HG03025 (cell line): Measurements from ENCODE around the gene KASH5.
A peak's percentile ranks its signal among the peaks of the same experiment; 100 is the strongest.
"Not testable (repeated sequence)": the region's sequence is repeated elsewhere in the genome, so short reads cannot be mapped to it uniquely, and the experiment has no call there.

ENCODE experiments used
- ATAC-seq: cut with Tn5 transposase; IDR thresholded peaks from one replicate; pipeline ENCODE4 v1.9.1; 2021; ENCODE audit warnings: mild to moderate bottlenecking, moderate library complexity; ENCODE audit not compliant: unreplicated experiment, low FRiP score

Gene KASH5

GRCh38 chr19:49433240-49433901 is 45.3 kb downstream of the KASH5 start:
- ATAC-seq: no peak

GRCh38 chr19:49434907-49435583 is 47.0 kb downstream of the KASH5 start:
- ATAC-seq: no peak

DNA sequence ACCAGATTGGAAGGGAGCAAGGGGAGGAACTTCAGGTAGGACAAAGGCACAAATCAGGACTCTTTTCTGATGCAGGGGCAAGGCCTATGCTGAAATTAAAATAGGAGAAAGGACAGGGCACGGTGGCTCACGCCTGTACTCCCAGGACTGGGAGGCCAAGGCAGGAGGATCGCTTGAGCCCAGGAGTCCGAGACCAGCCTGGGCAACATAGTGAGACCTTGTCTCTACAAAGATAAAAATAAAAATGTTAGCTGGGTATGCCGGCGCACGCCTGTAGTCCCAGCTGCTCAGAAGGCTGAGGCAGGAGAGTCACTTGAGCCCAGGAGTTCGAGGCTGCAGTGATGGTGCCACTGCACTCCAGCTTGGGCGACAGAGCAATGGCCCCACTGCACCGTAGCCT is 47.6 kb downstream of the KASH5 start:
- no peak for ATAC-seq

- no peak for ATAC-seq
Observed at GRCh38 chr19:49436381-49437017, 48.5 kb downstream of the KASH5 start.

GRCh38 chr19:49437231-49437630 is 49.2 kb downstream of the KASH5 start:
- no peak for ATAC-seq

GRCh38 chr19:49438261-49438660 is 50.2 kb downstream of the KASH5 start:
- no peak for ATAC-seq

- no peak for ATAC-seq
Observed at GRCh38 chr19:49439836-49440235, 51.8 kb downstream of the KASH5 start.

DNA sequence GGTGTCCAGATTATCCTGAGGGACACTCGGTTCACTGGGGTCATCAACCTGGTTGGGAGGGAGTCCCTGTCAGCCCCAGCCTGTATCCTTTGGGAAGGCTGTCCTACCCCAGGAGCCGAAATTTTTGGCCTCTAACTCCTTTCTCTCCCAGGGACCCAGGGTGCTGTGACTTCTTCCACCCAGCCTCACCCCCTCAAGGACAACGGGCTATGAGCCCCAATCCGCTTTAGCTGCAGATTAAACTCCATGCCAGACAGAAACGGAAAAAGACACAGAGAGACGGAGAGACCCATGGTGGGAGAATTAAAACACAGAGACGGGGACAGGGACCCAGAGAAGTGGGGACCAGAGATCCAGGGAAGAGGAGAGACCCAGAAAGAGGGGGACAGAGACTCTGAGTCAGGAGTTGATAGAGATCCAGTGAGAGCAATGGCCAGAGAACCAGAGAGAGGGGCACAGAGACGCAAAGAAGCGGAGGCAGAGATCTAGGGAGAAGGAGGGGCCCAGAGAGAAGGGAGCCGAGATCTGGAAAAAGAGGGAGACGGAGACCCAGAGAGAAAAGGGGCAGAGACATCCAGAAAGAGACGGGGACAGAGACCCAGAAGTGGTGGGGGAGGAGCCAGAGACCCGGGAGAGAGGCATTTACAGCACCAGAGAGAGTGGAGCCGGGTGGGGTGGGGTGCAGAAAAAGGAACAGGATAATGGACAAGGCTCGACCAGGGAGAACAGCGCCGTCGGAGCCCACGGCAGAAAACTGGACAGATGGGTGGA is 52.6 kb downstream of the KASH5 start:
- ATAC-seq: no peak

GRCh38 chr19:49441210-49441959 is 53.3 kb downstream of the KASH5 start, which contains the start of gene SLC17A7:
Gene SLC17A7 (minus strand): TSS chr19:49441527. CDS start chr19:49441379, 148 bp downstream.
- no peak for ATAC-seq

DNA sequence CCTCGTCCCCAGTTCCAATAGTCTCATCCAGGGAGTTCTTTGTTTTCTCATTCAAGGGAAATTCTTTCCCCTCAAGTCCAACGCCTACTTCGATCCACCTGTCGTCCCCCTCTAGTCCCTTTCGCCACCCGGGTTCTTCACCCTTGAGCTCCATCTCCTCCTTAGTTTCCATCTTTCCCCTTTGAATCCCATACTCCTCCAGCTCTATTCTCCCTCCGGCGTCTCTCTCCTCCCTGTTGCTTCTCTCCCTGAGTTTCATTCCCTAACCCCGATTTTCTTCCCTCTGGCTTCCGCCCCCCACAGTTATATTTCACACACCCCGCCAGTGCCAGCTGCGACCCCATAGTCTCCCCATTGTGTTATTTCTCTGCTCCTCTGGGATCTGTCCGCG is 53.9 kb downstream of the KASH5 start:
- no peak for ATAC-seq

DNA sequence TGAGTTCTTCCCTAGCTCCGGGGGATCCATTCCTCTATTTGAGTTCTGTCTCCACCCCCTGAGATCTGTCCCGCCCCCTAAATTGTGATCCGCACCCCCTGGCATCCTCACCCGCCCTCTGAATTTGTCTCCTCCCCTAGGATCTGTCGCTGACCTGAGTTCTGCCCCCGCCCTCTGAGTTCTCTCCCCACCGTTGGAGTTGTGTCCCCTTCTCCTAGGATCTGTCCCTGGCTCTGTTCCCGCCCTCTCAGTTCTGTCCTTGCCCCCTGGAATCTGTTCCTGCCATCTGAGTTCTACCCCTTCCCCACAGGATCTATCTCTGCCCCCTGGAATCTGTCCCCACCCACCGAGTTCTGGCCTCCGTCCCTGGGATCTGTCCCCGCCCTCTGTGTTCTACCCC is 54.3 kb downstream of the KASH5 start:
- ATAC-seq: no peak

DNA sequence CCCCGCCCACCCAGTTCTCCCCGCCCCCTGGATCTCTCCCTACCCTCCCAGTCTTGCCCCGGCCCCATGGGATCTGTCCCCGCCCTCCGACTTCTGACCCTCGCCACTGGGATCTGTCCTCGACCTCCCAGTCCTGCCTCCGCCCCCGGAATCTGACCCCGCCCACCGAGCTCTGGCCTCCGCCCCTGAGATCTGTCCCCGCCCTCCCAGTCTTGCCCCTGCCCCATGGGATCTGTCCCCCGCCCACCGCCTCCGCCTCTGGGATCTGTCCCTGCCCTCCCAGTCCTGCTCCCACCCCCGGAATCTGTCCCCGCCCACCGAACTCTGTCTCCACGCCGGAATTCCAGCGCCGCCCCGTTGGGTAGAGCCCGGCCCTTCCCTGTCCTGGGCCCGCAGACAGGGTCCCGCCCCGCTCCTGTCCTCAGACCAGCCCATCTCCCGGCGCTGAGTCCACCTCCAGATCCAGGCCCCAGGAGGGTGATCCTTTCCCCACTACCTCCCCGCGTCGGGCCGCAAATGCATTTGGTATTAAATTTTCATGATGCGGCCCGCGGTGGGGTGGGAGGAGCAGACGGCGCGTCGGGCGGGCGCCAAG is 54.8 kb downstream of the KASH5 start:
- peak; percentile 11 for ATAC-seq

- peak; percentile 73 for ATAC-seq
Observed at GRCh38 chr19:49443366-49444099, 55.5 kb downstream of the KASH5 start.

- ATAC-seq: not testable (repeated sequence)
Observed at GRCh38 chr19:49444100-49444700, 56.2 kb downstream of the KASH5 start.

DNA sequence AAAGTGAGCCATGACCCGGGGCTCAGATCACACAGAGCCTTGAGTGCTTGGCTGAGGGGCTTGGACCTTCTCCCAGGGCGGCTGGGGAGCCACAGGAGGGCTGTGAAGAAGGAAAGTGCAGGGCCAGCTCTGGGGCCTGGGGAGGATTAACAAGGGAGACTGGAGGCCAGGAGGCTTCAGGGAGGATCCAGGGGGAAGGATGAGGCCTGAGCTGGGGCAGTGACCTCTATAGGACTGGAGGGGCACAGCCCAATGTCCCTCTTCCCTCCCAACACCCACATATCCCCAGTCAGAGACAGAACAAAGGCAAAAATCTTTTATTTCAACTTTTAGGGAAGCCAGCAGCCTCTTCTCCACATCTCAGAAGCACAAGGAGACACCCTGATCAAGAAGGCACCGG is 57.9 kb downstream of the KASH5 start:
- ATAC-seq: no peak

DNA sequence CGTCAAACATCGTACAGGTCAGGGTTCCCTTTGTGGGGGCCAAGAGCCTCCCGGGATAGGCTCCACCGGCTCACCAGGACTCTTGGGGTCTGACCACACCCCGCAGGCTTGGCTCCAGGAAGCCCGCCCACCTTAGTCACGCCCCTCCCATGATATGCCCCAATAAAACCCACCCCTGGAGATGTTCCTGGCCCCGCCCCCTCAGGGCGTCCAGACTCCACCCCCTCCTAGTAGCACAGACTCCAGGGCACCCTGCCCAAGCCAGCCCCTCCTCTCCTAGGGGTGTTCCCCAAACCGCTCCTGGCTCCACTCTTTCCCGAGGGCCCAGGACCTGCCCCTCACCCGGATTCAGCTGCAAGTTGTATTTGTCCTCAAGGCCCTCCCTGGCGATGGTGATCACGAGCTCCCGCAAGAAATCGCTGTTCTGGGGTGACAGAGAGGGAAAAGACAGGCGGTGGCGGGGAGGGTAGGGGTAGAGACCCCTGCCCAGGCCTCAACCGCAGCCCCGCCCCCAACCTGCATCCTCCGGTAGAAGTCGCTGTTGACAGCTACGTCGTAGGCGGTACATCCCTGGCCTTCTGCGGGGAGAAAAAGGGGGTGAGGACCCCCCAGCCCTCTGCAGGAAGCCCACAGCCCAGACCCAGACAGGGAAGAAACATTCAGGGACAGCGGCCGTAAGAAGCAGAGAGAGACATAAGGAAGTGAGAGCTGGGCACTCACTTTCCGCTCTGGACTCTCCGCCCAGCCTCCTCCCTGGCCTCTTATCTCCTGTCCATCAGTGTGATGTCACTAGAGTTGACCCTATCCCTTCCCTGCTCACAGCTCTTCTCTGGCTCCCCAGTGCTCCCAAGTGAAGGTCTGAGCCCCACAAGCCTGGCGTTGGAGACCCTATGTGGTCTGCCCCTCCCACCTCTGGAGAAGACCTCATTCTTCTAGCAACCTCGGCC is 59.7 kb downstream of the KASH5 start:
- no peak for ATAC-seq

GRCh38 chr19:49448432-49448786 is 60.4 kb downstream of the KASH5 start:
- no peak for ATAC-seq

GRCh38 chr19:49450405-49450804 is 62.4 kb downstream of the KASH5 start:
- ATAC-seq: no peak
